IMR-90 (cell line): ENCODE results near the gene SOX6. TPM values are rescaled to one million over a fixed set of nuclear protein-coding genes. Genes with fewer than 3 reads are reported as not detected.

Source experiments
- ATAC-seq: fragments of 200-7000 bp; cut with Tn5 transposase; 2 replicates; pipeline ENCODE4 v1.9.1; 2020; ENCODE audit warnings: low read depth, mild to moderate bottlenecking, moderate library complexity
- BruUV-seq: library from RNA; stranded (reverse); fragments of 400-500 nt; replicated peaks from 2 replicates; lab custom pipeline; 2021; lab: Mats Ljungman, UMichigan
- CTCF ChIA-PET: fragments of 300-600 bp; formaldehyde crosslinking; extraction: SDS; loops from one replicate; lab custom pipeline; 2021; ENCODE audit warnings: antibody characterized with exemption; lab: Yijun Ruan, JAX
- POLR2A ChIA-PET: fragments of 300-600 bp; sonication (Branson Sonifier 250); formaldehyde crosslinking; loops from one replicate; lab custom pipeline; 2022; ENCODE audit warnings: antibody characterized with exemption; ENCODE audit not compliant: unreplicated experiment; lab: Charles Lee
- DNase-seq: peaks from one replicate; pipeline ENCODE4 v3.0.0; 2013
- H2AFZ ChIP-seq: replicated peaks from 2 replicates; pipeline ENCODE3; 2013; ENCODE audit warnings: low read length, mild to moderate bottlenecking; ENCODE audit not compliant: poor library complexity
- H2AK5ac ChIP-seq: 2 replicates; pipeline ENCODE4 v1.6.1; 2013; ENCODE audit warnings: low read depth, low read length, inconsistent platforms
- H2AK9ac ChIP-seq: replicated peaks from 2 replicates; pipeline ENCODE3; 2013; ENCODE audit warnings: mild to moderate bottlenecking, low read depth, low read length, moderate library complexity; ENCODE audit not compliant: poor library complexity
- H2BK120ac ChIP-seq: 2 replicates; pipeline ENCODE4 v1.6.1; 2013; ENCODE audit warnings: low read depth, low read length, inconsistent platforms
- H2BK15ac ChIP-seq: 3 replicates; pipeline ENCODE4 v1.6.1; 2013; ENCODE audit warnings: low read depth, low read length, inconsistent platforms
- H2BK20ac ChIP-seq: 2 replicates; pipeline ENCODE4 v1.6.1; 2013; ENCODE audit warnings: low read depth, mild to moderate bottlenecking, inconsistent platforms, low read length, moderate library complexity
- H2BK5ac ChIP-seq: 2 replicates; pipeline ENCODE4 v1.6.1; 2013; ENCODE audit warnings: mild to moderate bottlenecking, low read depth, low read length, inconsistent platforms; ENCODE audit not compliant: poor library complexity, severe bottlenecking
- H3K14ac ChIP-seq: replicated peaks from 2 replicates; pipeline ENCODE4 v1.6.1; 2013; ENCODE audit warnings: low read depth, low read length, inconsistent platforms
- H3K18ac ChIP-seq: 2 replicates; pipeline ENCODE4 v1.6.1; 2013; ENCODE audit warnings: low read depth, low read length, control low read depth
- H3K23ac ChIP-seq: 2 replicates; pipeline ENCODE4 v1.6.1; 2013; ENCODE audit warnings: low read depth, low read length, inconsistent platforms
- H3K27ac ChIP-seq: 2 replicates; pipeline ENCODE4 v1.5.1; 2013; ENCODE audit warnings: mild to moderate bottlenecking, control low read depth, low read length; ENCODE audit not compliant: insufficient read depth
- H3K27me3 ChIP-seq: 2 replicates; pipeline ENCODE4 v1.6.1; 2013; ENCODE audit warnings: low read length; ENCODE audit not compliant: control insufficient read depth, insufficient read depth
- H3K36me3 ChIP-seq: 2 replicates; pipeline ENCODE4 v1.6.1; 2013; ENCODE audit warnings: low read length, mixed read lengths; ENCODE audit not compliant: control insufficient read depth, insufficient read depth
- H3K4ac ChIP-seq: 2 replicates; pipeline ENCODE4 v1.6.1; 2013; ENCODE audit warnings: low read depth, low read length, inconsistent platforms
- H3K4me1 ChIP-seq: 2 replicates; pipeline ENCODE4 v1.6.1; 2013; ENCODE audit warnings: low read length, mixed read lengths; ENCODE audit not compliant: control insufficient read depth, insufficient read depth
- H3K4me2 ChIP-seq: 2 replicates; pipeline ENCODE4 v1.6.1; 2013; ENCODE audit warnings: low read depth, mild to moderate bottlenecking, control low read depth, low read length, moderate library complexity
- H3K4me3 ChIP-seq: 2 replicates; pipeline ENCODE4 v1.5.1; 2013; ENCODE audit warnings: low read depth, mild to moderate bottlenecking, control low read depth, low read length, moderate library complexity; ENCODE audit not compliant: insufficient read depth
- H3K56ac ChIP-seq: 2 replicates; pipeline ENCODE4 v1.6.1; 2013; ENCODE audit warnings: low read length, inconsistent platforms; ENCODE audit not compliant: insufficient read depth; ENCODE audit errors: extremely low read depth
- H3K79me1 ChIP-seq, 2 experiments: 2 replicates each; pipeline ENCODE4 v1.6.1; 2013; ENCODE audit warnings: low read length in 2 of 2, inconsistent platforms in 1 of 2, low read depth in 1 of 2
- H3K9ac ChIP-seq: 2 replicates; pipeline ENCODE4 v1.6.1; 2013; ENCODE audit warnings: low read depth, low read length, control low read depth
- H3K9me1 ChIP-seq: 2 replicates; pipeline ENCODE4 v1.6.1; 2013; ENCODE audit warnings: low read length, inconsistent platforms; ENCODE audit not compliant: insufficient read depth
- H3K9me3 ChIP-seq: 2 replicates; pipeline ENCODE4 v1.6.1; 2013; ENCODE audit warnings: low read length; ENCODE audit not compliant: control insufficient read depth, insufficient read depth
- H4K20me1 ChIP-seq: 2 replicates; pipeline ENCODE4 v1.6.1; 2013; ENCODE audit warnings: low read length, inconsistent platforms; ENCODE audit not compliant: insufficient read depth
- H4K5ac ChIP-seq: 2 replicates; pipeline ENCODE4 v1.6.1; 2013; ENCODE audit warnings: mild to moderate bottlenecking, low read depth, low read length, control low read depth
- H4K8ac ChIP-seq, 2 experiments: 2 replicates each; pipeline ENCODE4 v1.6.1; 2013; ENCODE audit warnings: low read depth in 2 of 2, low read length in 2 of 2, control low read depth in 1 of 2, inconsistent platforms in 1 of 2
- H4K91ac ChIP-seq: 2 replicates; pipeline ENCODE4 v1.6.1; 2013; ENCODE audit warnings: low read depth, low read length, inconsistent platforms; ENCODE audit not compliant: insufficient read depth
- BHLHE40 ChIP-seq: fragments of 150-350 bp; IDR thresholded peaks from 2 replicates; pipeline ENCODE4 v1.6.1; 2016; ENCODE audit warnings: mild to moderate bottlenecking, low read depth, low read length
- CEBPB ChIP-seq: IDR thresholded peaks from 2 replicates; pipeline ENCODE4 v1.6.1; 2012; ENCODE audit warnings: low read depth, low read length, improper control_type of control experiment
- CHD1 ChIP-seq: IDR thresholded peaks from 2 replicates; pipeline ENCODE4 v1.6.1; 2012; ENCODE audit warnings: low read depth, low read length, improper control_type of control experiment
- MAFK ChIP-seq: IDR thresholded peaks from 2 replicates; pipeline ENCODE4 v1.6.1; 2012; ENCODE audit warnings: low read depth, low read length, improper control_type of control experiment
- MXI1 ChIP-seq: IDR thresholded peaks from 2 replicates; pipeline ENCODE4 v1.6.1; 2012; ENCODE audit warnings: low read depth, mild to moderate bottlenecking, low read length, moderate library complexity, borderline replicate concordance
- NFE2L2 ChIP-seq: fragments of 150-350 bp; IDR thresholded peaks from 2 replicates; pipeline ENCODE4 v1.6.1; 2016; ENCODE audit warnings: low read depth, mild to moderate bottlenecking, low read length
- POLR2A ChIP-seq: IDR thresholded peaks from 2 replicates; pipeline ENCODE4 v1.6.1; 2012; ENCODE audit warnings: mild to moderate bottlenecking, low read depth, low read length
- RAD21 ChIP-seq: IDR thresholded peaks from 2 replicates; pipeline ENCODE4 v1.6.1; 2012; ENCODE audit warnings: low read length, improper control_type of control experiment
- RCOR1 ChIP-seq: IDR thresholded peaks from 2 replicates; pipeline ENCODE4 v1.6.1; 2012; ENCODE audit warnings: mild to moderate bottlenecking, low read length, improper control_type of control experiment; ENCODE audit not compliant: insufficient replicate concordance
- SMC3 ChIP-seq: fragments of 150-350 bp; IDR thresholded peaks from 2 replicates; pipeline ENCODE4 v1.6.1; 2016; ENCODE audit warnings: low read depth, mild to moderate bottlenecking, antibody characterized with exemption, low read length, moderate library complexity
- WGBS, 2 experiments: methylation state at CpG; one replicate each; pipeline versions ENCODE4 v1.1.5 to v1.1.7; 2013; ENCODE audit warnings: missing lambda C conversion rate in 2 of 2; ENCODE audit not compliant: insufficient read length in 1 of 2; ENCODE audit errors: extremely low coverage in 2 of 2; 5-methylcytosine and 5-hydroxymethylcytosine counted together
- dilution Hi-C: fragments of 300-500 bp; cut with HindIII; formaldehyde crosslinking; loops from one replicate; pipeline ENCODE4 v1.14.3; 2018; ENCODE audit warnings: low sequenced_read_pairs; ENCODE audit not compliant: unreplicated experiment
- in situ Hi-C: fragments of 300-500 bp; cut with MboI; formaldehyde crosslinking; loops from 3 replicates; pipeline ENCODE4 v1.14.3; 2019; ENCODE audit warnings: low sequenced_read_pairs, inconsistent platforms, mixed read lengths
- intact Hi-C: fragments of 100-400 bp; cut with micrococcal nuclease; formaldehyde crosslinking; loops from 2 replicates; pipeline ENCODE4 v1.10.0; 2022
- polyA plus RNA-seq, 3 experiments: library from polyadenylated mRNA; depleted of rRNA; stranded (reverse); fragments of >200 nt; gene quantifications; 2 replicates each; pipeline ENCODE4 v1.2.3, GENCODE V29; 2012; ENCODE audit warnings: low replicate concordance in 1 of 3
- total RNA-seq: library from RNA; depleted of rRNA; stranded (reverse); fragments of >200 nt; gene quantifications from 2 replicates; pipeline ENCODE4 v1.2.3, GENCODE V29; 2012
- TF ChIP-seq, protein P1 (sequence below): conservative IDR thresholded peaks from 2 replicates; pipeline ENCODE4 v1.5.1; 2012; ENCODE audit warnings: mild to moderate bottlenecking, low read depth, low read length, improper control_type of control experiment
- TF ChIP-seq, protein P2 (sequence below): fragments of 150-350 bp; IDR thresholded peaks from 2 replicates; pipeline ENCODE4 v1.6.1; 2017; ENCODE audit warnings: mild to moderate bottlenecking, antibody characterized with exemption, low read length, low read depth
- TF ChIP-seq, protein P3 (sequence below): fragments of 150-350 bp; IDR thresholded peaks from 2 replicates; pipeline ENCODE4 v1.6.1; 2016; ENCODE audit warnings: low read depth, mild to moderate bottlenecking, low read length, moderate library complexity, borderline replicate concordance

SOX6 gene
- total and polyA plus RNA-seq, 2 of the 4 experiments (the other 2 are of a cell fraction) = 1.7 to 7.7 TPM

GRCh38 chr11:16382638-16383380 is 26.5 kb upstream of the SOX6 start:
- Histone ChIP-seq H2BK120ac (peak overlapping the region; percentile 97), H3K27me3 (no peaks in the 10 kb centered on the region), H3K18ac (peak overlapping the region; percentile 100), H2BK5ac (peak overlapping the region; percentile 95), H3K4me3 (no peak overlapping the region), H2AK9ac (no peak overlapping the region), H3K9me1 (peaks cover 2% of the 10 kb centered on the region; the same call in 1 of the 2 replicates), H3K36me3 (no peaks in the 10 kb centered on the region), H4K8ac (peak overlapping the region; percentile 67 to 90), H3K9me3 (no peaks in the 10 kb centered on the region), H3K4me1 (peaks cover 5% of the 10 kb centered on the region), H3K27ac (peak overlapping the region; percentile 91), H4K5ac (peak overlapping the region; percentile 71), H4K20me1 (no peaks in the 10 kb centered on the region), H2BK20ac (peak overlapping the region; percentile 99), H2BK15ac (no peak overlapping the region; the same call in 2 of the 3 replicates), H3K4me2 (peak overlapping the region; percentile 28; the same call in 1 of the 2 replicates), H3K23ac (peak overlapping the region; percentile 89; the same call in 1 of the 2 replicates), H3K4ac (peak overlapping the region; percentile 94; the same call in 1 of the 2 replicates), H3K14ac (peak overlapping the region; percentile 39), H2AK5ac (no peak overlapping the region; the same call in 1 of the 2 replicates), H3K79me1 (no peaks in the 10 kb centered on the region), H2AFZ (no peak overlapping the region), H3K56ac (peak overlapping the region; percentile 63), H4K91ac (peak overlapping the region; percentile 93; the same call in 1 of the 2 replicates), H3K9ac (no peak overlapping the region; the same call in 1 of the 2 replicates)
- ATAC-seq = peak; percentile 93
- POLR2A ChIA-PET = interaction anchor here (0.6 to 1.3 kb wide), 2 partner anchors 78 to 223 kb away, joined by 4 to 5 read pairs; no protein-coding TSS in a partner anchor
- CTCF ChIA-PET = interaction anchor here (0.6 to 0.8 kb wide), 2 partner anchors 15 to 395 kb away, joined by 3 to 5 read pairs; no protein-coding TSS in a partner anchor
- DNase-seq = peak; percentile 93
- 100% methylated on average over 1 of the region's 2 CpGs; no CpG with 5 or more reads in 1 of the 2 experiments for WGBS, 2 experiments
- no TSS peak for BruUV-seq
- in situ Hi-C loops (no loop called here), intact Hi-C loops (loop anchor here (1.0 kb wide), 1 partner anchor 223 kb away; no protein-coding TSS in a partner anchor), dilution Hi-C loops (no loop called here)
- no peak for TF ChIP-seq RAD21
- TF ChIP-seq SMC3 = no peak
- no peak for TF ChIP-seq CHD1
- peak; percentile 90 for TF ChIP-seq CEBPB
- TF ChIP-seq MAFK = no peak; the same call in 1 of the 2 replicates
- TF ChIP-seq, protein P1, sequence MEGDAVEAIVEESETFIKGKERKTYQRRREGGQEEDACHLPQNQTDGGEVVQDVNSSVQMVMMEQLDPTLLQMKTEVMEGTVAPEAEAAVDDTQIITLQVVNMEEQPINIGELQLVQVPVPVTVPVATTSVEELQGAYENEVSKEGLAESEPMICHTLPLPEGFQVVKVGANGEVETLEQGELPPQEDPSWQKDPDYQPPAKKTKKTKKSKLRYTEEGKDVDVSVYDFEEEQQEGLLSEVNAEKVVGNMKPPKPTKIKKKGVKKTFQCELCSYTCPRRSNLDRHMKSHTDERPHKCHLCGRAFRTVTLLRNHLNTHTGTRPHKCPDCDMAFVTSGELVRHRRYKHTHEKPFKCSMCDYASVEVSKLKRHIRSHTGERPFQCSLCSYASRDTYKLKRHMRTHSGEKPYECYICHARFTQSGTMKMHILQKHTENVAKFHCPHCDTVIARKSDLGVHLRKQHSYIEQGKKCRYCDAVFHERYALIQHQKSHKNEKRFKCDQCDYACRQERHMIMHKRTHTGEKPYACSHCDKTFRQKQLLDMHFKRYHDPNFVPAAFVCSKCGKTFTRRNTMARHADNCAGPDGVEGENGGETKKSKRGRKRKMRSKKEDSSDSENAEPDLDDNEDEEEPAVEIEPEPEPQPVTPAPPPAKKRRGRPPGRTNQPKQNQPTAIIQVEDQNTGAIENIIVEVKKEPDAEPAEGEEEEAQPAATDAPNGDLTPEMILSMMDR = no peak
- TF ChIP-seq RCOR1 = no peak
- no peak for TF ChIP-seq POLR2A
- TF ChIP-seq NFE2L2 = 0 out of 2 replicates have a peak, but pooled peaks have one; percentile 9
- TF ChIP-seq BHLHE40 = peak; percentile 93
- TF ChIP-seq MXI1 = no peak
- TF ChIP-seq, protein P2, sequence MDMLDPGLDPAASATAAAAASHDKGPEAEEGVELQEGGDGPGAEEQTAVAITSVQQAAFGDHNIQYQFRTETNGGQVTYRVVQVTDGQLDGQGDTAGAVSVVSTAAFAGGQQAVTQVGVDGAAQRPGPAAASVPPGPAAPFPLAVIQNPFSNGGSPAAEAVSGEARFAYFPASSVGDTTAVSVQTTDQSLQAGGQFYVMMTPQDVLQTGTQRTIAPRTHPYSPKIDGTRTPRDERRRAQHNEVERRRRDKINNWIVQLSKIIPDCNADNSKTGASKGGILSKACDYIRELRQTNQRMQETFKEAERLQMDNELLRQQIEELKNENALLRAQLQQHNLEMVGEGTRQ = no peak
- TF ChIP-seq, protein P3, sequence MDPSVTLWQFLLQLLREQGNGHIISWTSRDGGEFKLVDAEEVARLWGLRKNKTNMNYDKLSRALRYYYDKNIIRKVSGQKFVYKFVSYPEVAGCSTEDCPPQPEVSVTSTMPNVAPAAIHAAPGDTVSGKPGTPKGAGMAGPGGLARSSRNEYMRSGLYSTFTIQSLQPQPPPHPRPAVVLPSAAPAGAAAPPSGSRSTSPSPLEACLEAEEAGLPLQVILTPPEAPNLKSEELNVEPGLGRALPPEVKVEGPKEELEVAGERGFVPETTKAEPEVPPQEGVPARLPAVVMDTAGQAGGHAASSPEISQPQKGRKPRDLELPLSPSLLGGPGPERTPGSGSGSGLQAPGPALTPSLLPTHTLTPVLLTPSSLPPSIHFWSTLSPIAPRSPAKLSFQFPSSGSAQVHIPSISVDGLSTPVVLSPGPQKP = no peak
